ENCODE measurements around the gene PIWIL4.

- TF ChIP-seq, protein P1, sequence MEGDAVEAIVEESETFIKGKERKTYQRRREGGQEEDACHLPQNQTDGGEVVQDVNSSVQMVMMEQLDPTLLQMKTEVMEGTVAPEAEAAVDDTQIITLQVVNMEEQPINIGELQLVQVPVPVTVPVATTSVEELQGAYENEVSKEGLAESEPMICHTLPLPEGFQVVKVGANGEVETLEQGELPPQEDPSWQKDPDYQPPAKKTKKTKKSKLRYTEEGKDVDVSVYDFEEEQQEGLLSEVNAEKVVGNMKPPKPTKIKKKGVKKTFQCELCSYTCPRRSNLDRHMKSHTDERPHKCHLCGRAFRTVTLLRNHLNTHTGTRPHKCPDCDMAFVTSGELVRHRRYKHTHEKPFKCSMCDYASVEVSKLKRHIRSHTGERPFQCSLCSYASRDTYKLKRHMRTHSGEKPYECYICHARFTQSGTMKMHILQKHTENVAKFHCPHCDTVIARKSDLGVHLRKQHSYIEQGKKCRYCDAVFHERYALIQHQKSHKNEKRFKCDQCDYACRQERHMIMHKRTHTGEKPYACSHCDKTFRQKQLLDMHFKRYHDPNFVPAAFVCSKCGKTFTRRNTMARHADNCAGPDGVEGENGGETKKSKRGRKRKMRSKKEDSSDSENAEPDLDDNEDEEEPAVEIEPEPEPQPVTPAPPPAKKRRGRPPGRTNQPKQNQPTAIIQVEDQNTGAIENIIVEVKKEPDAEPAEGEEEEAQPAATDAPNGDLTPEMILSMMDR (IDR thresholded peaks at IDR 0.05) = no peak
- no peak for TF ChIP-seq ZFX (IDR thresholded peaks at IDR 0.05; ENCODE audit: borderline replicate concordance)
Observed at GRCh38 chr11:94558468-94558867, 8.7 kb upstream of the PIWIL4 start.
